ENCODE results near the gene UVRAG.

- no peak for TF ChIP-seq CTCF (IDR thresholded peaks at IDR 0.05; ENCODE audit: low read depth, low read length)
- TF ChIP-seq EZH2phosphoT487 (IDR thresholded peaks at IDR 0.05; ENCODE audit: low read depth) = no peak
Observed at GRCh38 chr11:75766443-75767227, 48.4 kb upstream of the UVRAG start.

Data from OCI-LY3 (cell line).